HG03565 (cell line): ENCODE data around the gene FBXW12.
"Not testable (repeated sequence)": the region's sequence is repeated elsewhere in the genome, so short reads cannot be mapped to it uniquely, and the experiment has no call there.

Source experiments
- ATAC-seq: cut with Tn5 transposase; IDR thresholded peaks from one replicate; pipeline ENCODE4 v1.9.1; 2021; ENCODE audit warnings: mild to moderate bottlenecking, moderate library complexity; ENCODE audit not compliant: unreplicated experiment

The FBXW12 gene

GRCh38 chr3:48371651-48372376 is at the start of gene FBXW12:
Gene FBXW12 (plus strand): TSS chr3:48372219. CDS start chr3:48372768, 549 bp downstream.
- no peak for ATAC-seq

- not testable (repeated sequence) for ATAC-seq
These were observed 40.1 kb upstream of the FBXW12 start for GRCh38 chr3:48331706-48332435.

GRCh38 chr3:48333346-48334245 is 38.4 kb upstream of the FBXW12 start, which contains the start of gene SPINK8:
Gene SPINK8 (minus strand): TSS chr3:48333661. CDS start chr3:48328341, 5,320 bp downstream.
- ATAC-seq = not testable (repeated sequence)

- ATAC-seq = no peak
These were observed 37.4 kb upstream of the FBXW12 start for GRCh38 chr3:48334605-48335004.

- not testable (repeated sequence) for ATAC-seq
These were observed 36.7 kb upstream of the FBXW12 start for GRCh38 chr3:48335286-48335685.

- not testable (repeated sequence) for ATAC-seq
These were observed 34.5 kb upstream of the FBXW12 start for GRCh38 chr3:48337536-48337935.

GRCh38 chr3:48338635-48339034 is 33.4 kb upstream of the FBXW12 start:
- ATAC-seq = no peak

- no peak for ATAC-seq
These were observed 28.6 kb upstream of the FBXW12 start for GRCh38 chr3:48343432-48343831.

GRCh38 chr3:48344867-48345507 is 27.0 kb upstream of the FBXW12 start:
- no peak for ATAC-seq

GRCh38 chr3:48345946-48346572 is 26.0 kb upstream of the FBXW12 start:
- no peak for ATAC-seq

- ATAC-seq = no peak
These were observed 24.5 kb upstream of the FBXW12 start for GRCh38 chr3:48347500-48347899.

GRCh38 chr3:48352546-48352945 is 19.5 kb upstream of the FBXW12 start:
- ATAC-seq = no peak

GRCh38 chr3:48353987-48354386 is 18.0 kb upstream of the FBXW12 start:
- no peak for ATAC-seq

GRCh38 chr3:48356419-48356818 is 15.6 kb upstream of the FBXW12 start:
- ATAC-seq = no peak

GRCh38 chr3:48361928-48362327 is 10.1 kb upstream of the FBXW12 start:
- ATAC-seq = no peak

GRCh38 chr3:48364840-48365239 is 7.2 kb upstream of the FBXW12 start:
- ATAC-seq = no peak

GRCh38 chr3:48367201-48367600 is 4.8 kb upstream of the FBXW12 start:
- ATAC-seq = no peak

- ATAC-seq = no peak
These were observed 2.2 kb upstream of the FBXW12 start for GRCh38 chr3:48369693-48370332.

- ATAC-seq = no peak
These were observed 1.7 kb upstream of the FBXW12 start for GRCh38 chr3:48370333-48370713.

- no peak for ATAC-seq
These were observed 355 bp downstream of the FBXW12 start for GRCh38 chr3:48372377-48372770.
